ENCODE data around the gene PIH1D1.

- TF ChIP-seq ZNF747 (tag by site-specific recombination; IDR thresholded peaks at IDR 0.05), result no peak
- no peak for TF ChIP-seq ZNF184 (tag by site-specific recombination; IDR thresholded peaks at IDR 0.05)
- TF ChIP-seq ZNF561 (tag by site-specific recombination; IDR thresholded peaks at IDR 0.05; ENCODE audit: borderline replicate concordance), result no peak
- no peak for TF ChIP-seq YY1 (tag by site-specific recombination; IDR thresholded peaks at IDR 0.05)
- no peak for TF ChIP-seq CTCF (tag by site-specific recombination; IDR thresholded peaks at IDR 0.05)
- no peak for TF ChIP-seq HOXA7 (CRISPR knock-in tag; IDR thresholded peaks at IDR 0.05; ENCODE audit: borderline replicate concordance)
- TF ChIP-seq ZNF704 (tag by site-specific recombination; IDR thresholded peaks at IDR 0.05), result no peak
- TF ChIP-seq PATZ1 (tag by site-specific recombination; IDR thresholded peaks at IDR 0.05), result no peak
- TF ChIP-seq REST (tag by site-specific recombination; IDR thresholded peaks at IDR 0.05), result no peak
These were observed 38.8 kb upstream of the PIH1D1 start for GRCh38 chr19:49490287-49491029.
